SK-N-SH treated with all-trans-retinoic acid at 6 μM for 48 hours (cell line): ENCODE results near the gene BABAM2.

ENCODE experiments used
- ATAC-seq: fragments of 200-7000 bp; cut with Tn5 transposase; 3 replicates; pipeline ENCODE4 v1.9.1; 2020; ENCODE audit warnings: mild to moderate bottlenecking, moderate library complexity
- ARNTL ChIP-seq: fragments of 450-650 bp; formaldehyde crosslinking; IDR thresholded peaks from 2 replicates; pipeline ENCODE4 v1.5.0; 2020; ENCODE audit warnings: low read depth, mild to moderate bottlenecking, moderate library complexity, borderline replicate concordance
- BACH2 ChIP-seq: fragments of 250-450 bp; sonication (Bioruptor Pico); IDR thresholded peaks from 2 replicates; pipeline ENCODE4 v1.9.0; 2021; ENCODE audit warnings: mild to moderate bottlenecking, borderline replicate concordance
- ESRRG ChIP-seq: fragments of 250-450 bp; sonication (Bioruptor Pico); IDR thresholded peaks from 2 replicates; pipeline ENCODE4 v1.6.1; 2021; ENCODE audit warnings: mild to moderate bottlenecking
- ISL1 ChIP-seq: fragments of 250-450 bp; sonication (Bioruptor Pico); IDR thresholded peaks from 2 replicates; pipeline ENCODE4 v2.1.2; 2022; ENCODE audit warnings: mild to moderate bottlenecking, moderate library complexity
- OSR1 ChIP-seq: fragments of 250-450 bp; sonication (Bioruptor Pico); IDR thresholded peaks from 2 replicates; pipeline ENCODE4 v1.8.0; 2022; ENCODE audit warnings: moderate library complexity, mild to moderate bottlenecking, inconsistent platforms
- PPARA ChIP-seq: fragments of 250-450 bp; sonication (Bioruptor Pico); IDR thresholded peaks from 2 replicates; pipeline ENCODE4 v1.5.0; 2020; ENCODE audit warnings: mild to moderate bottlenecking, borderline replicate concordance
- RARB ChIP-seq: fragments of 250-450 bp; sonication (Bioruptor Pico); IDR thresholded peaks from 2 replicates; pipeline ENCODE4 v1.8.0; 2021; ENCODE audit warnings: mild to moderate bottlenecking, moderate library complexity
- SNAI2 ChIP-seq: fragments of 250-450 bp; sonication (Bioruptor Pico); IDR thresholded peaks from 2 replicates; pipeline ENCODE4 v1.5.0; 2020; ENCODE audit warnings: mild to moderate bottlenecking, moderate library complexity
- ZC3H10 ChIP-seq: fragments of 250-450 bp; sonication (Bioruptor Pico); IDR thresholded peaks from 2 replicates; pipeline ENCODE4 v1.5.1; 2021; ENCODE audit warnings: mild to moderate bottlenecking, moderate library complexity
- ZFP3 ChIP-seq: fragments of 250-450 bp; sonication (Bioruptor Pico); IDR thresholded peaks from 2 replicates; pipeline ENCODE4 v1.5.0; 2020; ENCODE audit warnings: mild to moderate bottlenecking, moderate library complexity
- ZFP30 ChIP-seq: fragments of 450-650 bp; formaldehyde crosslinking; IDR thresholded peaks from 2 replicates; pipeline ENCODE4 v1.5.0; 2022; ENCODE audit warnings: mild to moderate bottlenecking, moderate library complexity
- ZNF565 ChIP-seq: fragments of 450-650 bp; formaldehyde crosslinking; conservative IDR thresholded peaks from 2 replicates; pipeline ENCODE4 v1.5.0; 2020; ENCODE audit warnings: low read depth, mild to moderate bottlenecking, moderate library complexity
- ZNF70 ChIP-seq: fragments of 450-650 bp; formaldehyde crosslinking; IDR thresholded peaks from 2 replicates; pipeline ENCODE4 v1.5.0; 2020; ENCODE audit warnings: mild to moderate bottlenecking, moderate library complexity
- ZNF8 ChIP-seq: fragments of 450-650 bp; formaldehyde crosslinking; IDR thresholded peaks from 2 replicates; pipeline ENCODE4 v1.5.0; 2020; ENCODE audit warnings: mild to moderate bottlenecking, moderate library complexity
- TF ChIP-seq, protein P1 (sequence below): fragments of 250-450 bp; sonication (Bioruptor Pico); IDR thresholded peaks from 2 replicates; pipeline ENCODE4 v1.8.0; 2020; ENCODE audit warnings: mild to moderate bottlenecking, moderate library complexity, borderline replicate concordance
- TF ChIP-seq, protein P2 (sequence below): fragments of 250-450 bp; sonication (Bioruptor Pico); IDR thresholded peaks from 2 replicates; pipeline ENCODE4 v1.5.0; 2020; ENCODE audit warnings: mild to moderate bottlenecking, moderate library complexity
- TF ChIP-seq, protein P3 (sequence below): fragments of 250-450 bp; sonication (Bioruptor Pico); IDR thresholded peaks from 2 replicates; pipeline ENCODE4 v1.8.0; 2021; ENCODE audit warnings: low read depth, mild to moderate bottlenecking, moderate library complexity, borderline replicate concordance

Gene BABAM2

DNA sequence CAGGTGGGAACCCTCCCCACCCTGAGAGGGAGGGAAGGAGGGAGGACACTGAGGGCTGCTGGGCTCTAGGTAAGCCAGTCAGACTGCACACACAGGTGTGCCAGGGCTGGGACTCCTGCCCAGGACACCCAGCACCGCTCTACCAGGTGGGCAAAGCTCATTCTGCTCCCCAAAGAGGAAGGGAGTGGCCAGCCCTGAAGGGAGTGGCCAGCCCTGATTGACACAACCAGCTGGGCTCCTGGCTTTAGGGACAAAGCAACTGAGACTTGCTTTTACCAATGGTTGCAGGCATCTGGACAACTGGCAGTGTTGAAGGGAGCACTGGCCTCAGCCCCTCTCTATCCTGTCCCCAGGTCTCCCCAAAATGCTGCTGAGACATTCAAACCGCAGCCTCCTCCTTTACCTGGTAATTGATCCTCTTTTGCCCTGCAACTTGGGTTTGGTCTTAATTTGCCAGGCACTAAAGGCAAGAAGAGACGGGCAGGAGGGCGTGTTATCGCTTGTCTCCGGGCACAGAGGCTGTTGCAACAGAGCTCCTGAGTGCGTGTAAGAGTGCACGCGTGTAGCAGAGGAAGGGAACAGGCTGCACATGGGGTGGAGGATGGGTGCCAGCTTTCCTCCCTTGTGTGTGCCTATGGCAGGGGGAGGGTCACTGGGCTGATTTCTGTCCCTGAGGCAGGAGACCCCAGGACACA lies 487.6 kb downstream of the BABAM2 start:
- ATAC-seq = no peak
- TF ChIP-seq OSR1 (CRISPR knock-in tag) (no peak), ZNF70 (CRISPR knock-in tag) (no peak), ARNTL (CRISPR knock-in tag) (no peak), ZNF8 (CRISPR knock-in tag) (no peak), RARB (CRISPR knock-in tag) (no peak)
- TF ChIP-seq, protein P1, sequence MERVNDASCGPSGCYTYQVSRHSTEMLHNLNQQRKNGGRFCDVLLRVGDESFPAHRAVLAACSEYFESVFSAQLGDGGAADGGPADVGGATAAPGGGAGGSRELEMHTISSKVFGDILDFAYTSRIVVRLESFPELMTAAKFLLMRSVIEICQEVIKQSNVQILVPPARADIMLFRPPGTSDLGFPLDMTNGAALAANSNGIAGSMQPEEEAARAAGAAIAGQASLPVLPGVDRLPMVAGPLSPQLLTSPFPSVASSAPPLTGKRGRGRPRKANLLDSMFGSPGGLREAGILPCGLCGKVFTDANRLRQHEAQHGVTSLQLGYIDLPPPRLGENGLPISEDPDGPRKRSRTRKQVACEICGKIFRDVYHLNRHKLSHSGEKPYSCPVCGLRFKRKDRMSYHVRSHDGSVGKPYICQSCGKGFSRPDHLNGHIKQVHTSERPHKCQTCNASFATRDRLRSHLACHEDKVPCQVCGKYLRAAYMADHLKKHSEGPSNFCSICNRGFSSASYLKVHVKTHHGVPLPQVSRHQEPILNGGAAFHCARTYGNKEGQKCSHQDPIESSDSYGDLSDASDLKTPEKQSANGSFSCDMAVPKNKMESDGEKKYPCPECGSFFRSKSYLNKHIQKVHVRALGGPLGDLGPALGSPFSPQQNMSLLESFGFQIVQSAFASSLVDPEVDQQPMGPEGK (CRISPR knock-in tag) = no peak
- TF ChIP-seq, protein P2, sequence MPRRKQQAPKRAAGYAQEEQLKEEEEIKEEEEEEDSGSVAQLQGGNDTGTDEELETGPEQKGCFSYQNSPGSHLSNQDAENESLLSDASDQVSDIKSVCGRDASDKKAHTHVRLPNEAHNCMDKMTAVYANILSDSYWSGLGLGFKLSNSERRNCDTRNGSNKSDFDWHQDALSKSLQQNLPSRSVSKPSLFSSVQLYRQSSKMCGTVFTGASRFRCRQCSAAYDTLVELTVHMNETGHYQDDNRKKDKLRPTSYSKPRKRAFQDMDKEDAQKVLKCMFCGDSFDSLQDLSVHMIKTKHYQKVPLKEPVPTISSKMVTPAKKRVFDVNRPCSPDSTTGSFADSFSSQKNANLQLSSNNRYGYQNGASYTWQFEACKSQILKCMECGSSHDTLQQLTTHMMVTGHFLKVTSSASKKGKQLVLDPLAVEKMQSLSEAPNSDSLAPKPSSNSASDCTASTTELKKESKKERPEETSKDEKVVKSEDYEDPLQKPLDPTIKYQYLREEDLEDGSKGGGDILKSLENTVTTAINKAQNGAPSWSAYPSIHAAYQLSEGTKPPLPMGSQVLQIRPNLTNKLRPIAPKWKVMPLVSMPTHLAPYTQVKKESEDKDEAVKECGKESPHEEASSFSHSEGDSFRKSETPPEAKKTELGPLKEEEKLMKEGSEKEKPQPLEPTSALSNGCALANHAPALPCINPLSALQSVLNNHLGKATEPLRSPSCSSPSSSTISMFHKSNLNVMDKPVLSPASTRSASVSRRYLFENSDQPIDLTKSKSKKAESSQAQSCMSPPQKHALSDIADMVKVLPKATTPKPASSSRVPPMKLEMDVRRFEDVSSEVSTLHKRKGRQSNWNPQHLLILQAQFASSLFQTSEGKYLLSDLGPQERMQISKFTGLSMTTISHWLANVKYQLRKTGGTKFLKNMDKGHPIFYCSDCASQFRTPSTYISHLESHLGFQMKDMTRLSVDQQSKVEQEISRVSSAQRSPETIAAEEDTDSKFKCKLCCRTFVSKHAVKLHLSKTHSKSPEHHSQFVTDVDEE (CRISPR knock-in tag) = no peak

DNA sequence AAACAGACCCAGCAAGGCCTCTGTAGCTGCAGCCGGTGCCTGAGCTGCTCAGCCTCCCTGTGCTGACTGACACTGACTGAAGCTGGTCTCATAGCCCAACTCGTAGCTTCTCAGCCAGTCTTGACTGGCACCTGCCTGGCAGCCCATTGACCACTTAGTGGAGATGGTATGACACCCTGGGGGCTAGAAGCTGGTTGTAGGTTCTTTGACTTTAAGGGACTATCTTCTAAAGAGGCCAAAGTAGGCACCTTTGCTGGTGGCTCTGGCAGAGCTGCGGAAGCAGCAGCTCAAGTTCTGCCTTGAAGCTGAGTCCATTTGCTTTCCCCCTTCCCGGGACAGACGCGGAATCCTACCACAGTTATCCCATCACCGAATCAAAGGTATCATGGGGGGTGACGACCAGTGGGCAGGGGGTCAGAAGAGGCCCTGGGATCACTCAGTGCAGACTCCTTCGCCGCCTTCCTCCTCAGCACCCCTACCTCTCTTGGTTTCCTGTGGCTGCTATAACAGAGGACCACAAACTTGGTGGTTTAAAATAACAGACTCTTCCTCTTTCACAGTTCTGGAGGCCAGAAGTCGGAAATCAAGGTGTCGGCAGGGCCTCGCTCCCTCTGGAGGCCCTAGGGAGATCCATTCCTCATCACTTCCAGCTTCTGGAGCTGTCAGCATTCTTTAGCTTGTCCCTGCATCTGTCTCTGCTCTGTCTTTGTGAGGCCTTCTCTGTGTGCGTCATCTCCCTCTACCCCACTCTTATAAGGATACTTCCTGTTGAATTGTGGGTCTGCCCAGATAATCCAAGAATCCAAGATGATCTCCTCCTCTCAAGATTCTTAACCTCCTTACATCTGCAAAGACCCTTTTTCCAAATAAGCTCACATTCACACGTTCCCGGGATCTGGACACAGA lies 488.4 kb downstream of the BABAM2 start:
- TF ChIP-seq ISL1 (CRISPR knock-in tag) (no peak), PPARA (CRISPR knock-in tag) (no peak), RARB (CRISPR knock-in tag) (no peak), ARNTL (CRISPR knock-in tag) (no peak), ZFP3 (no peak), ESRRG (no peak), SNAI2 (CRISPR knock-in tag) (no peak), ZC3H10 (CRISPR knock-in tag) (no peak), ZNF565 (no peak), ZNF8 (CRISPR knock-in tag) (no peak), ZNF70 (CRISPR knock-in tag) (no peak), BACH2 (CRISPR knock-in tag) (no peak), ZFP30 (CRISPR knock-in tag) (no peak)
- TF ChIP-seq, protein P3, sequence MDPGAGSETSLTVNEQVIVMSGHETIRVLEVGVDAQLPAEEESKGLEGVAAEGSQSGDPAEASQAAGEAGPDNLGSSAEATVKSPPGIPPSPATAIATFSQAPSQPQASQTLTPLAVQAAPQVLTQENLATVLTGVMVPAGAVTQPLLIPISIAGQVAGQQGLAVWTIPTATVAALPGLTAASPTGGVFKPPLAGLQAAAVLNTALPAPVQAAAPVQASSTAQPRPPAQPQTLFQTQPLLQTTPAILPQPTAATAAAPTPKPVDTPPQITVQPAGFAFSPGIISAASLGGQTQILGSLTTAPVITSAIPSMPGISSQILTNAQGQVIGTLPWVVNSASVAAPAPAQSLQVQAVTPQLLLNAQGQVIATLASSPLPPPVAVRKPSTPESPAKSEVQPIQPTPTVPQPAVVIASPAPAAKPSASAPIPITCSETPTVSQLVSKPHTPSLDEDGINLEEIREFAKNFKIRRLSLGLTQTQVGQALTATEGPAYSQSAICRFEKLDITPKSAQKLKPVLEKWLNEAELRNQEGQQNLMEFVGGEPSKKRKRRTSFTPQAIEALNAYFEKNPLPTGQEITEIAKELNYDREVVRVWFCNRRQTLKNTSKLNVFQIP (CRISPR knock-in tag) = no peak
- TF ChIP-seq, protein P2 (CRISPR knock-in tag) = no peak
- TF ChIP-seq, protein P1 (CRISPR knock-in tag) = no peak
- no peak for ATAC-seq
